Islet of Langerhans (tissue), 1 donor: ENCODE results near the gene TCERG1L.

ENCODE experiments used
- FAIRE-seq: peaks from one replicate; lab custom pipeline; 2011; peaks lifted over from hg19 to GRCh38; lab: Jason Lieb, UNC

TCERG1L gene

DNA sequence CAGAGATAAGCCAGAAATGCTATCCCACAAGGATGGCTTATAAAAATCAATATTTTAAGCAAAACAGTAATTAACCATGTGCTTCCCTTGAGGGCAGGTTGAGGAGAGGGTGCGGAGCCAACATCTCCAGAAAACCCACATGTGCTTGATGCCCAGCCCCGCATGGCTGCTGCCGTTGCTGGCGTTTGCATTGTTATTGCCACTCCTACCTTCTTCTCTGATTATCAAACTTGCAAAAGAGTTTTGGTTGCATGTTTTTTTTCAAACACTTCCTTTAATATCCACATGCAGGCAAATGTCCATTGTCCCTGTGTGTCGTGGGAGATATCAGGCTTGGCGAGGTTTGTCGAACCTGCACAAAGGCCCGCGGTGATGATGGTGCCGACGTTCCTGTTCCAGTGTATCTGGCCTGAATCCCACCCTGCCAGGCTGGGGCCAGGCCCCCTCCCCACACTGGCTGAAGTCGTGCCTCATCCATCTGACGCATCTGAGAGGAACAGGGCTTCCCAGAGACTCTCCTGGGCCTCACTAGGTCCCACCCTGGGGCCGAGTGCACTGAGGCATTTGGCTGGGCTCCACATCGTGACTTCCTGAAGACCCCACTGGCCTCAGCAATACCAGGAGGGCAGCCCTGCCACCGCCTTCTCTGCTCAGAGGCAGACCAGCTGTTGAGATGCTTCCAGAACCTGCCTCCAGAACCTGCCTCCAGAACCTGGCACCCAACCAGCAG is 40.9 kb downstream of the TCERG1L start:
- FAIRE-seq = no peak

DNA sequence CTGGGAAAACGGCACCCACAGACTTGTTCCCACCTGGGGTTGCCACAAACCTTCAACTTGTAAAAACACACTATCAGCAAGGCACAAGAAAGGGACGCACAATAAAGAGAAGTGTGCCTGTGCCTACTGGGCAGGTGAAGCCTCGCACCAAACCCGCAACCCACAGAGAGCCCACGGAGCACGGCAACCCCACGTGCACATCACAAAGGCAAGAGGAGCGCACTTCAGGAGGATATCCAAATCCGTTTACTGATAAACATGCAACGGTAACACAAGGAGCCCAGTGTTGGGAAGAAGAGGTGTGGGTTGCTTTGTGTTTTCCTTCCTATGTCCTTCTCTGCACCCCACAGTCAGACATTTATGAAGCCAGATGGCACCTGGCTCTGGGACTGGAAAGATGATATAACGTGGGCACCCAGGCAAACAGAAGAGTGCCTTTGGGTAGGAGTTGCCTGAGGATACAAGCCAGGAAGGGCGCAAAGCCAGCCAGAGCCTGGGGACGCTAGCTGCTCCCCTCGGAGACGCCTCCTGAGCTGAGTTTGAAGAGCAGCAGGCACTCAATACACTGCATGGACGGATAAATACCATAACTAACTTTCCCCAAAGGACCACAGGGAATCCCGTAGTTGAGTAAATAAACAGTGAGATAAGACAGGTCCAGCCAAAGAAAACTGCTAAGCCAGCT is 41.6 kb downstream of the TCERG1L start:
- FAIRE-seq = no peak

DNA sequence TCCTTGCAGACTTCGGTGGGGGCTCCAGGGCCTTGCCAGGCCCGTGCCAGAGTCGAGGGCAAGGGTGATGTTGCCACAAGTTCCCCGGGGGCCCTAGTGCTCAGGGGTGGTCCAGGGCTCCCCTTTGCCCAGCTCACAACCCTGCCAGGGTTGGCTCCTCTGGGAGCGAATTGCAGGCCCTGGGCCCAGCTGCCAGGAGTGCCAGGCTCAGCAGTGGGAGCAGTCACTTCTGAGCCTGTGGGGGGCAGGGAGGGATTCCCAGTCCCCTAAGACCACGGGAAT is 43.8 kb downstream of the TCERG1L start:
- FAIRE-seq = no peak

DNA sequence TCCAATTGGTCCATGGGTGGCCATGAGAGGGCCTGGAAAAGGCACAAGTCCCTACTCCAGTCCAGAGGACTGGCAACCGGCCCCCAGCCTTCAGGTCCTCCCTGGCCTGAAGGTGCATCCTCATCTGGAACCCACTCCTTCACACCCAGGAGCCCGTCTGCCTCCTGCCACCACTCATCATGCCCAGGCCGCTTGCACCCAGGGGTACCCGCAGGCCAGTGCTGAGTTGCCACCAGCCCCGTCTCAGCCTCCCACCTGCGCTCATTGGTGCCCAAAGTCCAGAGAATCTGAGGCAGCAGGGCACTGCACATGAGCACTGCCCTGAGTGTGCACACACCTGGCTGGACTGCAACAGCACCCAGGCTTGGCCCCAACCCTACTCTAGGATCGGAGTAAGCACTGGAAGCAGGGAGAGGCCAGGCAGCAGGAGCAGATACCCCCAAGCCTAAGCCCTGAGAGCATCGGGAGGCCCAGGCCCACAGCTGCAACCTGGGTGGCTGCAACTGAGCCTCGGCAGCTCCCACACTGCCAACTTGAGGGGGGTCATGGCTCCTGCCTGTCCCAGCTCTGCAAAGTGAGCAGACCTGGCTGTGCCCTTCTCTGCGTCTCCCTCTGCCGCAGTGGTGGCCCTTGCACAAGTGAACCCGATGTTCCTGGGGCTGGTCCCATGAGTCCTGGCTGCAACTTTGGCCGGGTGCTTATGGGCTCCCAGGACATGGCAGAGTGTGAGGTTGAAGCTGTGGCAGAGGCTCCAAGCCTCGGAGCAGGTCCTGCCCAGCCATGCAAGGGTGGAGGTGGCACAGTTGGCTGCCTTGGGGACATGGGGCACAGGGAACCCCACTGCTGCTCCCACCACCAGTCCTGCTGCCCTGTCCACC is 44.3 kb downstream of the TCERG1L start:
- no peak for FAIRE-seq

DNA sequence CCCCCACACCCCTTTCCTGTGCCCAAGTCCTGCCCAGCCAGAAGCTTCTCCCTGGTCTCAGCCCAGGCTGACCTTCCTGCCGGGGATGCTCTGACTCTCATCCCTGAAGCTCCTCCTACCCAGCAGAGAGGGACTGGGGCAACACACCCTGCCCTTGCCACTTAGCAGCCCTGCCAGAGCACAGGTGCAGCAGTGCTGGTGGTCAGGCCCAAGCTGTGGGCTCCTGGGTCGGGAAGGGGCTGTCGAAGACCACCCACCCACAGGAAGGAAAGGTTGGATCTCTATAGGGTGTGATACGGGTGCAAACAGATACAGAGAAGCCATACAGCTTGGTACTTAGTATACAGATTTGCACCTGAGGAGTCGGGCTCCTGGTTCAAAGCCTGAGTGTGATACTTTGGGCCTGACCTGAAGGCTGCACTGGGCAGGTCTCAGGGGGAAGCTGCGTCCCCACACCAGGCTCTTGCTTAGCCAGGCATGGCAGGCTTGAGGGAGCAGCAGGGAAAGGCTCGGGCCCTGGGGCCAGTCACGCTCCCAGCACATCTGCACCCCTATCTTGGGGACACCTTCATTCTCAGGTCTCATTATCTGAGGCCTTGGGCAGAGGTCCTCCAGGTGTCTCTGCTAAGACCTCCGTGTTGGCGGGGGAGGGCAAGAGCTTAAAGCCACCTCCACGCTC is 47.3 kb downstream of the TCERG1L start:
- no peak for FAIRE-seq

DNA sequence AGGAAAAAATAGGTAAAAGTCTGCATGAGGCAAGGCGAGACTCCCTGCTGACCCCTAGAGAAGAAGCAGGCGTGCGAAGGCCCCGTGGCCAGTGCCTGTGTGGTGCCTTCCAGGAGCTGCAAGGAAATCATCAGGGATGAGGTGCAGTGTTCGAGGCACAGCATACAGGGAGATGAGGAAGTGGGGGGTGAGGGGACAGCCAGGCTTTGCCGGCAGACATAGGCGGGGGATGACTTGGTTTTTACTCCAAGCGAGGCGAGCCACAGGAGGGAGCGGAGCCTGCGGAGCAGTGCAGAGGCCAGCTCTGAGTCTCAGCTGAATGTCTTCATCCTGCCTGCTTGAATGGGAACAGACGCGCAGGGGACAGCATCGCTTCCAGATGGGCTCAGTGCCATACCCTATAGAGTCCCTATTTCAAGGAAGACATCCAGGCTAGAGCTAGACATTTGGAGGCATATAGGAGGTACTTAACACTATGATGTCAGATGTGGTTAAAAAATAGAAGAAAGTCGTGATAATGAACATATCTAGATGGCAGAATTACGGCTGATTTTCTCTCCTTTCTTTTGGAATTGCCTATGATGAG is 49.5 kb downstream of the TCERG1L start:
- FAIRE-seq = no peak

DNA sequence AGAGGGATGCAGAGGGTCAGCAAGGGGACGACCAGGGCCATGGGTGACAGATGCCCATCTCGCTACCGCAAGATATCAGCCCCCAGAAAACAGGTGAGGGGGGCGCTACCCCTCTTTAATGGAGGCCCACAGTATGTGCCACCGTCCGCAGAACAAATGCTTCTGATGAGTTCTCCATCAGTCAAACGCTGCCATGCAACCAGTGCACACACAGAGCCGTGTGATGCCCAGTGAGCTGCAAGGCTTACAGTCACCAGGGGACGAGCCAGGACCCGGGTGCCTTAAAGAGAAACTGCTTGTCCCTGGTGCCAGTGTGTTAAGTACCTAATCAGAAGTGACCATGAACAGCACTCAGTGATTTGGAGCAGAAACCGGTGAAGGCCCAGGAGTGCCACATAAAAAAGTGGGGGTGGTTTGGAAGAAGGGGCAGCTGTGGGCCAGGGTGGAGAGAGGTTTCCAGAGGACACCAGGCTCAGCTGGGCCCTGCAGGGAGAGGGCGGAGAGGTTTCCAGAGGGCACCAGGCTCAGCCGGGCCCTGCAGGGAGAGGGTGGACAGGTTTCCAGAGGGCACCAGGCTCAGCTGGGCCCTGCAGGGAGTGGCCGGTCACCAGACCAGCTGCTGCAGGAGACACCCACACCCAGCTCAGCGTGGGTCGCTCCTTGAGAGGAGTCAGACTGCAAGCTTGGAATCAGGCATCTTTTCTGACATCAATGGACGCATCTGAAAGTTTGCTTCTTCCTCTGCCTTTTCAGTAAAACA is 50.9 kb downstream of the TCERG1L start:
- FAIRE-seq = no peak

DNA sequence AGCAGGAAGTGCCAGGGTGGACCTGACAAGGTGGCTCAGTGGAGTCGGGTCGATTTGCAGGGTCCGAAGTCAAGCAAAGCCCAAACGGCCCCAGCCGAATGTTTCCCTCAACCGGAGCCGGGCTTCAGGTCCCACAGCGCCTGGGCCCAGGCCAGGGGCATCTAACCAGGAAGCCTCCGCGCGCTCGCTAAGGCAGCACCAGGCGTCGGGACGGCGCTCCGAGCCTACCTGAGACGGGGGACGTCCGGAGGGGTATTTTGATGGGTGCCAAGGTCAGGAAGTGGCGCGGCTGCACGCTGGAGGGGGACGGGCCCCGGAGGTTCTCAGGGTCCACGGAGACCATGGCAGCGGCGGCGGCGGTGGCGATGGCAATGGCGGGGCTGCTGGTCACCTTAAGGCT is 51.5 kb downstream of the TCERG1L start:
- FAIRE-seq = no peak

DNA sequence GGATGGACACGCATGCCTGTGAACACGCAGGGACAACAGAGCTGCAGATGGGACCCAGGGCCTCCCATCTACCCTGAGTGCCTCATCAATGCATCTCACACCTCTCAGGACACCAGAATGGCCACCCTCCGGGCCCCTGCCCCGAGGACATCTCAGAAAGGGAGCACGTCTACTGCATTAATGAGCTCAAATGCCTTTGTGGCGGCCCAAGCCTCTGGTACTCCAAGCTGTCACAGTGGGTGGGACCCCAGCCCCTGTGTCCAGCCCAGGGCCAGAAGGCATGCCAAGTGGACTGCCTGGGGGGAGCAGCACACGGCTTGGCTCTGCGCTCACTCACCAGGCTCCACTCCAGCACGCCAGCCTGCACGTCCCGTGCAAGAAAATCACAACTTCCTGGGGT is 52.0 kb downstream of the TCERG1L start:
- no peak for FAIRE-seq

DNA sequence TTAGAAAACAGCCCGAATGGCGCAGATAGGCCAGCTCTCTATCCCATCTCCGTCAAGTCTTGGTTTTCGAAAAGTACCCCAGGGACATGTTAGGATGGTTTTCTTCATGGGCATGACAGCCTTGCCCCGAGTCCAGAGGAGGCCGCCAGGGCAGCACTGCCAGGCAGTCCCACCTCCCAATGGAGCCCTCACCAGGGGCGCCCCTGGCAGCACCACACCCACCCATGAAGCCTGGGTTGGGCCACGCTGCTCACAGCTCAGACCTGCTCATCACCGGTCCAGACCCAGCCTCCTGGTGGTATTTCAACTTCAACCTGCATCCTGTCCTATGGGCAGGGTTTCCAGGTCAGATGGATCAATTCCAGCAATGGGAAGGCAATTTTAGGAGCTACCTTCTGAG is 53.3 kb downstream of the TCERG1L start:
- no peak for FAIRE-seq

DNA sequence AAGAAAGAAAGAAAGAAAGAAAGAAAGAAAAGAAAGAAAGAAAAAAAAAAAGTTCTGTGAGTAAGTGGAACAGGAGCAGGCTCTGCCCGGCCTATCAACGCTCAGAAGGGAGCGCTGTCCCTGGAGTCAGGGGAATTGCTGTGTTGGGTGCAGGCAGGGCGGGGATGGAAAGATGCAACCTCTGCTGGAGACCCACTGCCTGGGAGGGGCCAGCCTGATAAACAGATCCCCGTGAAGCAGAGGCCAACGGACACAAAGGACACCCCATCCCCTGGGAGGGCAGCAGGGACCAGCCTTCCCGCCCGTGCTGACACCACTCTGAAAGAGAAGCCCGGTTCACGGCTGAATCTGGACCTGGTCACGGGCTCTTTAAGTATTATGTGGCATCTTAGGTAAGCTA is 54.5 kb downstream of the TCERG1L start:
- FAIRE-seq = no peak

DNA sequence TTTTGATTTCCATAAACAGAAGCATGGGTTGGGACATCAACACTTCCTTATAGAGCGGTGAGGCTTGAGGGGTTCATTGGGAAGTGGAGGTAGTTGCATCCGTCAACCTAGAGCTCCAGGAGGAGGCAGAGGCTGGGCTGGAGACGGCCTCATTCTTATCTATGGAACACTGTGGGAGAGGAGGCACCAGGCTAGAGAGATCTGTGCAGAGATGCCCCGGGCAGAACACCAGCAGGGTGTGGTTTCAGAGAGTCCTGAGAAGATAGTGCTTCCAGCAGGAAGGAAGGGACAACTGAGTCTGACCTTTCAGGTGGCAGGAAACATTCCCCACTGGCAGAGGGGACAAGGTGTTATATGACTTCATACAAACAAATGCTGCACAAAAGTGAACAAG is 56.7 kb downstream of the TCERG1L start:
- no peak for FAIRE-seq

DNA sequence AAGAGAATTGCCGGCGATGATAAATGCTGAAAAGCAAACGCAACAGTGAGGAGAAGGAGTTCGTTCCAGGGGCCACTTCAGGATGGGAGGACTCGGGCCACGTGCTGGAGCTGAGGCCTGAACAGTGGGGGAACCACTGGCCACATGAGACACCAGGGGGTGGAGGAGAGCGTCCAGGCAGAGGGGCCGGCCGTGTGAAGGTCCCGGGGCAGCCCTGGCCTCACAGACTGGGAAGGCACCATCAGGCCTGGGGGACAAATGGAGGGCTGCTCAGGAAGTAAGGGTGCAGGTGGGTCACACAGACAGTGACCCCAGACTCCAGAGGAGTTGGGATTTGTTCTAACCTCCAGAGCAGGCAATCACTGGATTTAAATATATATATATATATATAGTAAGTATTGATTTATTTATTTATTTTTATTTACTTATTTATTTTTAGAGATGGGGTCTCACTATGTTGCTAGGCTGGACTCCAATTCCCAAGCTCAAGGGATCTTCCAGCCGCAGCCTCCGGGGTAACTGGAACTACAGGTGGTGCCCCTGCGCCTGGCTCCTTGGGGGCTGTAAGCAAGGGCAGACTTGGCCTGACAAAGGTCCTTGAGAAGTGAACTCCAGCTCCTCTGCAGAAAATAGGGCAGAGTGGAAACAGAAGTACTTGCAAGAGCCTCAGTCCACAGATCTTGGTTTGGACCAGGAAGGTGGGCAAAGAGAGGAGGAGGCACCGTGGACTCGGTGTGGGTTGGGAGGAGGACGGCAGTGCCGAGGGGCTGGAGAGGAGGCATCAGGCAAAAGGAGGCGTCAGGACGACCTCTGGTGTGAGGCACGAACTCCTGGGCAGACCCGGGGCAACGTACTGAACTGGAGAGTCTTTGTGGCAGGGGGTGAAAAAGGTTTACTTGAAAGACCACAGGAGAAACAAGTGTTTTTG is 57.3 kb downstream of the TCERG1L start:
- no peak for FAIRE-seq

DNA sequence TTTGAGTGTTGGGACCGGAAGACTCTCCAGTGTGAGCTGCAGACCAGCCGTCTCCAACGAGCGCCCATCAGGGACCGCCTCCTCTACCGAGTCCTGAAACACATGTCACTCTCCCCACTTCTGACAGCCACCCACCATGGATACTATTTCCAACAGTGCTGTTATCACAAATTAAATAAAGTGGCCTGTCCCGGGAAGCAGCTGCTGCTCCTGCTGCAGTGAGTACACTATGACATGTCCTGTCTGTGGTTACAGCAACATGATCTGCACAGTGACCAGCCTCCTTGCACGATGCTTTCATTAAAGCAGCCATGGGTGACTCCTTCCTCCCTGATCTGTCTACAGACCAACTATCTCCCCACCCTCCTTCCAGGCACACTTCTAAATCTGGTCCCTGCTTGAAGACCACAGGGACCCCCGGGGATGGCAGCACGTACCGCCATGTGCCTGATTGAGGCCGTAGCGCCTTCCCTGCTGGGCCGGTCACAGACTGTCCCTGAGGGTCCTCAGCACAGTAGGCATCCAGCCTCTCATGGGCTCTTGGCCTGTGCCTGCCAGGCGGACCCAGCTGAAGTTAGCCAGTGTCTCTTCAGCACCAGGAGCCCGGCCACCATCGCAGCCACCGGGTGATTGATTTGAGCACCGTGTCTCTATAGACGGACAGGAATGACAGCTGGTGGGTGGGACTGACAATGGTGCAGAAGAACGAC is 58.8 kb downstream of the TCERG1L start:
- no peak for FAIRE-seq

DNA sequence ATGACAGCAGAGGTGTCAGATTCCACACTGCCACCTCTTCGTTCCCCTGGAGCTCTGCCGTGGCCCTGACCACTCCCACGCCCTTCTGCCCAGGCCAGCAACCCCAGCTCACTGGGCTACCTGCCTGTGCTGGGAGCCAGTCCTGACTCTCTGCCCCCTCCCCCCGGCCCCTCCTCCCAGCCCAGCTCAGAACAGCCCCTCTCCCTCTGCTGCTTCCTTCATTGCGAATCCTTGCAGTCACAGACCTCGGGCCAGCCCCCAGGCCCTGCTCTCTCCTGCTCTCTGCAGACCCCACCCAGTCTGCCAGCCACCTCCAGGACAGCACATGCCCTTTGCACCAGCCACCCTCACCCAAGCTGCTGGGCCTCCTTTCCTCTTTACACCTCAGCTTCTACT is 60.4 kb downstream of the TCERG1L start:
- FAIRE-seq = no peak

DNA sequence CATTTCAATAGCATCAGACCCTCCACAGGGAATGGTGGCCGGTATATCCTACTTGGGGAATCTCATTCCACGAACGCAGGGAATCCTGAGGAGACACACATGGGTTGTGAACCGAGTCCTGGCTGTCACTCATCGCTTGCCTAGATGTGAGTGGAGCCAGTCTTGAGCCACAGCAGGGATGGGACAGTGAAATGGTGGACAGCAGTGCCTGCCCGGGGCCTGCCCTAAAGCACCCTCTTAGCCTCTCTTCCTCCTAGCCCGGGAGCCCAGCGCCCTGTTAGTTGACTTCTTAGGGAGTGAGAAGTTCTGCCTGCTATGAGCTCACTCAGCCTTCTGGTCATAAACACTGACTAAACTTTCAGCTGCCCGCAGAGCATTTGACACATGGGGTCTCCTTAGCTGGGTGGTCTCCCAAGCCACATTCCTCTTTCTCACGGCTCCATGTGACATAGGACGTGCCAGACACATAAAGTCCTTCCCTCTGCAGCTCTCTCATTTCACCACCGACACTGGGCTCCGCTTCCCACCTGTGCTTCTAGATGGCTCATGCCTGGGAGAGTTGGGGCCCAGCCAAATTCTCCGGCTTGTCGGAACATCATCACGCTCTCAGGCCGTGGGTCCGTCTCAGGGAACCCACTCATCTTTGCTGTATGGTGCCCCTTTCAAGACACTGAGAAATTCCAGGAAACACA is 60.9 kb downstream of the TCERG1L start:
- no peak for FAIRE-seq

DNA sequence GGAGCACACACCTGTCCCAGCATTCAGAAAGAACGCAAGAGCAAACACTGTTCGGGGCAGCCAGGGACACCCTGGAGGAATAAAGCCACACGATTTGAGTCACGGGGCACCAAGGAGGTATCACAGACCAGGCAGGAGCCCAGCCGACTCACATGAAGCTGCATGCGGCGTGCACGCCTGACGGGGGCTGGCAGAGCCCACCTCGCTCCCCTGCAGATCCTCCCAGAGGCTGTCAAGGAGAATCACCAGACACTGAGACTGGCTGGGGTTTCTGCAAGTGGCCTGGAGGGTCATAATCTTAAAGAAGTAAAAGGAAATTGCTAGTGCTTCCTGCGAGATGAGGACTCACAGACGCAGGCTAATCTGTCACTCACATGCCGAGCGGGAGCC is 61.6 kb downstream of the TCERG1L start:
- FAIRE-seq = no peak

DNA sequence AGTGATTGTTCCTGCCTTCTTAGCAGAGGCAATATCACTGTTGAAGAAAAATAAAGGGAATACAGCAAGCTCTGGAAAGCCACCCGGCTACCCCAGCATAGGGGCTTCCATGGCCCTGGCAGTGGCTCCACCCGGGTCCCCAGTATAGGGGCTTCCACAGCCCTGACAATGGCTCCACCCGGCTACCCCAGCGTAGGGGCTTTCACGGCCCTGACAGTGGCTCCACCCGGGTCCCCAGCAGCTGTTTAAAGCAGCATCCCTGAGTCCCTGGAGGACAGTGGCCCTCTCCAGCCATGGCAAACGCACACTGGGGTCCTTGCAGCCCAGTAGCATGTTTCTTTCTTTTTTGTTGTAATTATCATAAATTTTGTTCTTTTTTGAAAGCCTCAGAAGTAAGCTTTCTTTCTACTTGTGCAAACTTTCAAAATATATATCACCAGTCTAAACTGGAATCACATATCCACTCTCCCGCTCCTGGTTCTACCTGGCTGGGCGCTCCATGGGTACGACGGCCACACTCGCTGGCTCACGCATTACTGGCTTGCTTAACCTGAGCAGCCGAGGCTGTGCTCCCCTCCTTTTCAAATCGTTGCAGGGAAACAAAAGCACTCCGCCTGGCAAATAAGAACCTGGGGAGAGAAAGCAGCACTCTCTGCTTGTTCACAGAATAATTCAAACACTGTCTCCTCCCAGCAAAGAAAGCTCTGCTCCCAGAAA is 62.1 kb downstream of the TCERG1L start:
- no peak for FAIRE-seq
